ENCODE results near the gene WDR7.

WDR7 gene

DNA sequence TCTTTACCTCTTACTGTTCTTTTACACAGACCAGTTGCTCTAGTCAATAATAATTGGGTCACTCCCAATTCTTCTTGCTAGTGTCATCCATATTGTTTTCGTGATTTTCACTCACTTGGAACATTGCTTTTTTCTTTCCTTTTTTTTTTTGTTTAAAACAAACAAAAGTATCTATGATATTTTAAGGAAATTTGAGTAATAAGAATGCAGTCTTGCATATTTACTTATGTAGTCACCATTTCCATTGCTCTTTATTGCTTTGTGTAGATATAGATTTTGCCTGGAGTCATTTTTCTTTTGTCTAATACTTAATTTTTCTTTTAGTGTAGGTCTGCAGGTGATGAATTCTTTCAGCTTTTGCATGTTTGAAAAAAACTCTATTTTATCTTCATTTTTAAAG, 71.9 kb downstream of the WDR7 start:
- no peaks in the 10 kb centered on the region for H3K27me3 ChIP-seq (ENCODE audit: insufficient read depth, poor library complexity, severe bottlenecking)
- H3K9me3 ChIP-seq (ENCODE audit: severe bottlenecking): no peaks in the 10 kb centered on the region
- no peaks in the 10 kb centered on the region for H3K36me3 ChIP-seq (ENCODE audit: low read depth)
- TF ChIP-seq, protein P1, sequence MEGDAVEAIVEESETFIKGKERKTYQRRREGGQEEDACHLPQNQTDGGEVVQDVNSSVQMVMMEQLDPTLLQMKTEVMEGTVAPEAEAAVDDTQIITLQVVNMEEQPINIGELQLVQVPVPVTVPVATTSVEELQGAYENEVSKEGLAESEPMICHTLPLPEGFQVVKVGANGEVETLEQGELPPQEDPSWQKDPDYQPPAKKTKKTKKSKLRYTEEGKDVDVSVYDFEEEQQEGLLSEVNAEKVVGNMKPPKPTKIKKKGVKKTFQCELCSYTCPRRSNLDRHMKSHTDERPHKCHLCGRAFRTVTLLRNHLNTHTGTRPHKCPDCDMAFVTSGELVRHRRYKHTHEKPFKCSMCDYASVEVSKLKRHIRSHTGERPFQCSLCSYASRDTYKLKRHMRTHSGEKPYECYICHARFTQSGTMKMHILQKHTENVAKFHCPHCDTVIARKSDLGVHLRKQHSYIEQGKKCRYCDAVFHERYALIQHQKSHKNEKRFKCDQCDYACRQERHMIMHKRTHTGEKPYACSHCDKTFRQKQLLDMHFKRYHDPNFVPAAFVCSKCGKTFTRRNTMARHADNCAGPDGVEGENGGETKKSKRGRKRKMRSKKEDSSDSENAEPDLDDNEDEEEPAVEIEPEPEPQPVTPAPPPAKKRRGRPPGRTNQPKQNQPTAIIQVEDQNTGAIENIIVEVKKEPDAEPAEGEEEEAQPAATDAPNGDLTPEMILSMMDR (IDR thresholded peaks at IDR 0.05; ENCODE audit: poor library complexity, severe bottlenecking): no peak
- no peaks in the 10 kb centered on the region for H3K4me1 ChIP-seq (ENCODE audit: insufficient read depth, poor library complexity, severe bottlenecking)
- DNase-seq (ENCODE audit: low spot score) (no peak), ATAC-seq (ENCODE audit: low read depth) (no peak)
- H3K4me3 ChIP-seq (ENCODE audit: severe bottlenecking): no peak overlapping the region
- no peak overlapping the region for H3K27ac ChIP-seq (ENCODE audit: poor library complexity, severe bottlenecking)

DNA sequence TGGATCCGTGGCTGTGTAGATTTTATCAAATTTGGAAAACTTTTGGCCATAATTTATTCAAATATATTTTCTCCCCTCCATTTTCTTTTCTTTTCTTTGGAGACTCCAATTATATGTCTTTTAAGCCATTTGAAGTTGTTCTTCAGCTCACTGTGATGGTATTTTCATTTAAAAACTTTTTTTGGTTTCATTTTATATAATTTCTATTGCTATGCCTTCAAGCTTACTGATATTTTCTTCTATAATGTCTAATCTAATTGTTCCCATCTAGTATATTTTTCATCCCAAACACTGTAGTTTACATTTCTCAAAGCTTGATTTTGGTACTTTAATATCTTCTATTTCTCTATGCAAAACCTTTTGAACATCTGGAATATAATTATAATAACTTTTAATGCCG, 72.5 kb downstream of the WDR7 start:
- ATAC-seq (ENCODE audit: low read depth) (no peak), DNase-seq (ENCODE audit: low spot score) (no peak)
- Histone ChIP-seq H3K4me3 (ENCODE audit: severe bottlenecking) (no peak overlapping the region), H3K27ac (ENCODE audit: poor library complexity, severe bottlenecking) (no peak overlapping the region), H3K4me1 (ENCODE audit: insufficient read depth, poor library complexity, severe bottlenecking) (no peaks in the 10 kb centered on the region), H3K36me3 (ENCODE audit: low read depth) (no peaks in the 10 kb centered on the region), H3K9me3 (ENCODE audit: severe bottlenecking) (no peaks in the 10 kb centered on the region), H3K27me3 (ENCODE audit: insufficient read depth, poor library complexity, severe bottlenecking) (no peaks in the 10 kb centered on the region)
- TF ChIP-seq, protein P1 (IDR thresholded peaks at IDR 0.05; ENCODE audit: poor library complexity, severe bottlenecking): no peak

- H3K27ac ChIP-seq (ENCODE audit: poor library complexity, severe bottlenecking): no peak overlapping the region
- no peaks in the 10 kb centered on the region for H3K4me1 ChIP-seq (ENCODE audit: insufficient read depth, poor library complexity, severe bottlenecking)
- no peaks in the 10 kb centered on the region for H3K27me3 ChIP-seq (ENCODE audit: insufficient read depth, poor library complexity, severe bottlenecking)
- no peak overlapping the region for H3K4me3 ChIP-seq (ENCODE audit: severe bottlenecking)
- no peaks in the 10 kb centered on the region for H3K9me3 ChIP-seq (ENCODE audit: severe bottlenecking)
- TF ChIP-seq, protein P1 (IDR thresholded peaks at IDR 0.05; ENCODE audit: poor library complexity, severe bottlenecking): no peak
- DNase-seq (ENCODE audit: low spot score) (no peak), ATAC-seq (ENCODE audit: low read depth) (no peak)
- H3K36me3 ChIP-seq (ENCODE audit: low read depth): no peaks in the 10 kb centered on the region
These were observed 75.7 kb downstream of the WDR7 start for GRCh38 chr18:56726906-56727305.

DNA sequence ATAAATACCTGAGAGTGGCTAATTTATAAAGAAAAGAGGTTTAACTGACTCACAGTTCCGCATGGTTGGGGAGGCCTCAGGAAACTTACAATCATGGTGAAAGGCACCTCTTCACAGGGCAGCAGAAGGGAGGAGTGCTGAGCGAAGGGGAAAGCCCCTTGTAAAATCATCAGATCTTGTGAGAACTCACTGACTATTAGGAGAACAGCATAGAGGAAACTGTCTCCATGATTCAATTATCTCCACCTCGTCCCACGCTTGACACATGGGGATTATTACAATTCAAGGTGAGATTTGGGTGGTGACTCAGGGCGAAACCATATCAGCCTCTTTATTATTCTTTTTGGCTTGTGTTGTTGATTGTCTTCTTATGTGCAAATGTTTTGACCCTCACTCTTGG, 76.2 kb downstream of the WDR7 start:
- Histone ChIP-seq H3K27ac (ENCODE audit: poor library complexity, severe bottlenecking) (no peak overlapping the region), H3K4me1 (ENCODE audit: insufficient read depth, poor library complexity, severe bottlenecking) (no peaks in the 10 kb centered on the region), H3K27me3 (ENCODE audit: insufficient read depth, poor library complexity, severe bottlenecking) (no peaks in the 10 kb centered on the region), H3K9me3 (ENCODE audit: severe bottlenecking) (no peaks in the 10 kb centered on the region), H3K36me3 (ENCODE audit: low read depth) (no peaks in the 10 kb centered on the region), H3K4me3 (ENCODE audit: severe bottlenecking) (no peak overlapping the region)
- no peak for DNase-seq (ENCODE audit: low spot score)
- ATAC-seq (ENCODE audit: low read depth): no peak
- TF ChIP-seq, protein P1 (IDR thresholded peaks at IDR 0.05; ENCODE audit: poor library complexity, severe bottlenecking): no peak

GRCh38 chr18:56728741-56729140, 77.6 kb downstream of the WDR7 start:
- ATAC-seq (ENCODE audit: low read depth): no peak
- Histone ChIP-seq H3K4me1 (ENCODE audit: insufficient read depth, poor library complexity, severe bottlenecking) (no peaks in the 10 kb centered on the region), H3K9me3 (ENCODE audit: severe bottlenecking) (no peaks in the 10 kb centered on the region), H3K36me3 (ENCODE audit: low read depth) (no peaks in the 10 kb centered on the region), H3K4me3 (ENCODE audit: severe bottlenecking) (no peak overlapping the region), H3K27ac (ENCODE audit: poor library complexity, severe bottlenecking) (no peak overlapping the region), H3K27me3 (ENCODE audit: insufficient read depth, poor library complexity, severe bottlenecking) (no peaks in the 10 kb centered on the region)
- DNase-seq (ENCODE audit: low spot score): no peak
- TF ChIP-seq, protein P1 (IDR thresholded peaks at IDR 0.05; ENCODE audit: poor library complexity, severe bottlenecking): no peak
